Measurements from ENCODE around the gene MYLK.

The MYLK gene

DNA sequence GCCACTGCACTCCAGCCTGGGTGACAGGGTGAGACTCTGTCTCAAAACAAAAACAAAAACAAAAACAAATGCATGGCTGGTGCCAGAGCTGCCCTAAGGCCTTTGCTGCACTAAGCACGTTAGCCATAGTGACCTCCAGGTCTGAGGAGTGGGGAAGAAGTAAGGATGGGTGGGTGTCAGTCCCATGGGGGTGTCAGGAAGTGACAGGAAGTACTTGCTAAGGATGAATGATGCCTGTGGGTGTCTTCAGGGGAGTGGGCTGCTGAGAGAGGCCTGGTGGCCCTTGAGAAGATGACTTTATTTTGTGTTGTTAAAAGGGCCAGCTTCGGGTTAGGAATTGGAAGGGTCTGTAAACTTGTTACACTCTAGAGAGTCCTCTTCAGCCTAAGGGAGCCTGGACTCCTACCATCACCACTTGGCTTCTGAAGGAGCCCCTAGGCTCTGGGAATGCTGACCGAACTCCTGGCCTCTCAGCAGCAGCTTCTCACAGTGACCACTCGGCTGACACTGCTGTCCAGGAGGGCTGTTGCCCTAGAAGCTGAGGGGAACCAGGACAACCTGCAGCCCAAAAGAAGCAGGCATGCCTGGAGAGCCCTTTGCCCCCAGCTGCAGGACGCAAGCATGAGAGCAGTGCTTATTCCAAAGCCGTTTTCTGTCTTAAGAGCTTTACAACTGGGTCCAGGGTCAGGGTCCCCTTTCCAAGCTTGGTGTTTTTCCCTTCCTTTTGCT is 116.4 kb downstream of the MYLK start:
- DNase-seq, result no peak

DNA sequence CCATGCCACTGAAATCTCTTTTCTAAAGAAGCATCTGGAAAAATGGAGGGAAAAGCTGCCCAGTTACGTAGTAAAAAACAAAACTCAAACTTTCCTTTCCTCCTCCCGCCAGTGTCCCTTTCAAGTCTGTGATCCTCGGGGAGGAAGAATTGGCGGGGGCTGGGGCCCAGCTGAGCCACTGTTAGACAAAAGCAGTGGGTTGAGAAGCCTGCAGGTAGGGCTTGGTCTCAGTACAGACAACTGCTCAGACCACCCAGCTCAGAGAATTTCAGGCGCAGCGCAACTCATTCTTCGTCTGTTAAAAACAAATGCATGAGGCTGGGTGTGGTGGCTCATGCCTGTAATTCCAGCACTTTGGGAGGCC is 117.1 kb downstream of the MYLK start:
- no peak for DNase-seq

DNA sequence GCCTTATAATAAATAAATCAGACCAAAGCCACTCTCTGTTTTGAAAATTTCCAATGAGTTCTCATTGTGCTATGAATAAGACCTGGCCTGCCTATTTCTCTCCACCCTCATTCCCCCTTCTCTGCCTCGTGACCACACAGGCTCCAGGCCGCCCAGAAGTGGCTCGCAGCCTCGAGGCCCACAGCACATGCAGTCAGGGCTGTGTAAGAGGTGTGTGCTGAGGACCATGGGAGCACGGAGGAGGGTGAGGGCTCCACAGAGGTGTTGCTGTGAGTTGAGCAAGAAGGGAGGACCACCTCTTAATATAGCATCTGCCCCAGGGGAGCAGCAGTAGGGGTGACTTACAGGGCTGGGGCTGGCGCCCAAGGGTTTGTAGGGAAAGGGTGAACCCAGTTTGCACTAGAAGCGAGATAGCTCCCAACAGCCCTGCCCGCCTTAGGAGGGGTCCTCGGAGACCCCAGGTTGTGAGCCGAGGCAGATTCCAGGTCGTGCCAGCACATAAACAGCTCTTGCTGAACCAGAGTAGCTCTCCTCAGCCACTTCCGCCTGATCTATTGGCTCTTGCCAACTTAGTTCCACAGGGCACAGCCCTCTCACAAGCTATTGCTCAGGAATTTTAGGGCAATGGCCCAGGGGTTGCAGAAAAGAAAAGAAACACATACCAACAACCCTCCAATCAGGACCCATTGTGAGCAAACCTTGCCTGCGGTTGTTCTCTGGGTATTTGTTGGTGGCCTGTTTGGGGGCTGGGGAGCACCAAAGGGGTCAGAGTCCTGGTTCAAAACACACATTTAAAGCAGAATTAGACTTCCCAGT is 117.7 kb downstream of the MYLK start:
- DNase-seq, result no peak

DNA sequence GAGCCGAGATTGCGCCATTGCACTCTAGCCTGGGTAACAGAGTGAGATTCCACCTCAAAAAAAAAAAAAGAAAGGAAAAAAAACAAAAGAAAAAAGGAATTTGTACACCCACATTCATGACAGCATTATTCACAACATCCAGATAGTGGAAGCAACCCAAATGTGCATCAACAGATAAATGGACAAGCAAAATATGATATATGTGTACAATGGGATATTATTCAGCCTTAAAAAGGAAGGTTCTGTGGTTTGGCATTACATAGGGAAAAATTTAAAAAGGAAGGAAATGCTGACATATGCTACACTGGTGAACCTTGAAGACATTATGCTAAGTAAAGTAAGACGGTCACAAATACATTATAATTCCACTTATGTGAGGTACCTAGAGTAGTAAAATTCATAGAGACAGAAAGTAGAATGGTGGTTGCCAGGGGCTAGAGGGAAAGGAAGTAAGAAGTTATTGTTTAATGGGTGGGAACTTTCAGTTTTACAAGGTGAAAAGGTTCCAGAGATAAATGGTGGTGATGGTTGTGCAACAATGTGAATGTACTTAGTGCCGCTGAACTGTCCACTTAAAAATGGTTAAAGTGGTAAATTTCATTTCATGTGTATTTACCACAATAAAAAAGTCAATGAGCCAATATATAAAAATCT is 118.5 kb downstream of the MYLK start:
- no peak for DNase-seq

DNA sequence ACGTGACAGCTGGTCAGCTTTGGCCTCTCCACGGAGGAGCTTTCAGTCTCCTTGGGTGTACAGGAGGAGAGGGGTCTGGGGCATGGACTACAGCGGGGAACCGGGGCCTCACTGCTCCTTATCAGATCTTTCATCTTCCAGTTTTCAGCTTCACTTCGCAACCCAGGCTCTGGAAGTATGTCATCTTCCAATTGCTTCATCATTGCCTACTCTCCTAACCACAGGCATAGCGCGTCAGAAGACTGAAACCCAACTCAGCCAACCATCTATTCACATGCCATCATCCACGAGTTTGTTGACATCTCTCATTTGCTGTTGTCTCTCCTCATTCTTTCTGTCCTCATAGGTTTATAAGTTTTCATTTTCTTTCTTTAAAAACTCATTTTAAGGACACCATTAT is 119.5 kb downstream of the MYLK start:
- DNase-seq, result no peak

DNA sequence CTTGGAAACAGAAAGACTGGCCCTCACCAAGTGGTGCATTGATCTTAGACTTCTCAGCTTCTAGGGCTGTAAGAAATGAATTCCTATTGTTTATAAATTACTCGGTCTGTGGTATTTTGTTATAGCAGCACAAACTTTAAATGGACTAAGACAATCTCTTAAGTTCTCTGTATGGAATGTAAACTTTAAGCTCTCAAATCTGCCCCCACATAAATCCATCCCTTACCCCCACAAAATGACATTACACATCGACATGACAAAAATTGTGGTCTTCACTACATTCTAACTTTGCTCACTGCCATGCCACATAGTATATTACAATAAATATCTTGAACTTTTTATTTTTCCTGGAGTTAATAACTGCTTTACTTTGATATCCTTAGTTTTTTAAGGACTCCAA is 121.3 kb downstream of the MYLK start:
- no peak for DNase-seq

DNA sequence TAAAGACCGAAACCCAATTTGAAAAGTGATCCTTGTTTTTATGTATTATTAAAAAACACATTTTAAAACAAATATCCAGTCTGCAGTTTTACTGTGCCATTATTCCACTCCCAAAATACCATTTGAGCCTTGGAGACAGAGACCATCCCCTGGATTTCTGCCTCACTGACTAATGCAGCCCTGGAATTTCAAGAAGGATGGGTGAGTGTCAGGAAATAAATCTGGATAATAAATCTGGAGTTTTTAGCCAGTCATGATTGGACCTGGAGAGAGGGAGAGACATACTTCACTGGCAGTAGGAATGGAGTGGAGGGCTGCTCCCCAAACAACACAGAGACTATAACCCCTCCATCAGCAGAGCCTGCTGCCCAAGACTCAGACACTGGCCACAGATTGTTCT is 123.3 kb downstream of the MYLK start:
- DNase-seq, result no peak

DNA sequence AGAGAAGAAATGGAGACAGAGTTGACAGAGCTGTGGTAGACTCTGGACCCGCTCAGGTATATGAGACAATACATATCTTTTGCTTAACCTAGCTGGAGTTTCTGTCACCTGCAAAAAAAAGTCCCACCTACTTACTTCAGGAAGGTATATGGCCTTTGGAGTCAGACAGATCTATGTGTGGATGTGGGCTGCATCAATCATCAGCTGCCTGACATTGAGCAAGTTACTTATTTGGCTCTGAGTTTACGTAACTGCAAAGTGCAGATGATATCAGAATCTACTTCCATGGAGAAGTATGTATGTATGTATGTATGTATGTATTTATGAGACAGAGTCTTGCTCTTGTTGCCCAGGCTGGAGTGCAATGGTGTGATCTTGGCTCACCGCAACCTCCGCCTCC is 124.3 kb downstream of the MYLK start:
- DNase-seq, result no peak

DNA sequence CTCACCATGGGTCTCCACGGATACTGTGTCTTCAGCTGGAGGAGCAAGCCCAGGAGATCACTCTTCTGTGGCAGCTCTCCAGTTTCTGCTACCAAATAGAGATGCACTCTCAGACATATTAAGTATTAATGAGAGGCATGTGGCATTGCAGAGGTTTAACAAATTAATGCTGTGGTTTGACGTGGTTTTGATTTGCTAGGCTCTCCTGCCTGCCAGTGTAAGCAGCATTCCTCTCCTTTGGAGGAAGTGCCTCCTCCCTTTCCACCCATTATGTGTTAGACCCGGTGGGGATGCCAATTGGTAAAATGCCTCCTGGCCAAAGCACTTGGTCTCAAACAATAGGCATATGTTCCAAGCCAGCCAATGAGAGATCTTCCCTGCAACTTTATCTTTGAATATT is 124.8 kb downstream of the MYLK start:
- DNase-seq, result no peak

DNA sequence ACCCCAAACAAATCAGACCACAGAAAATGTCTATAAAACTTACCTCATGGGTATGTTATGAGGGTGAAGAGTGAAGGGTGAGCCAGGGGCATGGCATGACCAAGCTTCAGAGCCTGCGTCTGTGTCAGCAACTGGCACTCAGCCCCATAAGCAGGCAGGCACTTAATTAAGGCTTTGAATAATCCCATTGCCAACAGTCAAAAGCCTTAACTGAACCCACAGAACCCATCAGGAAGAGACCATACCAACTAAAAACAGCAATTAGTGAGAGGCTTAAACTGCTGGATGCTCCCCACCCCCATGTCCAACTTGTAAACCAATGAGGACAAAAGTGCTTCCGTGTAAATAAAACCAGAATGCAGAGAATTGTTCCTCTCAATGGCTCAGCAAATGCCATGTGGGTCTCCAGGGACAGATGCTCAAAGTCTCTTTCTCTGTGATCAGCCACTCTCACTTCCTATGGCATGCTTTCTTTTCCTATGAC is 126.0 kb downstream of the MYLK start:
- DNase-seq, result no peak

DNA sequence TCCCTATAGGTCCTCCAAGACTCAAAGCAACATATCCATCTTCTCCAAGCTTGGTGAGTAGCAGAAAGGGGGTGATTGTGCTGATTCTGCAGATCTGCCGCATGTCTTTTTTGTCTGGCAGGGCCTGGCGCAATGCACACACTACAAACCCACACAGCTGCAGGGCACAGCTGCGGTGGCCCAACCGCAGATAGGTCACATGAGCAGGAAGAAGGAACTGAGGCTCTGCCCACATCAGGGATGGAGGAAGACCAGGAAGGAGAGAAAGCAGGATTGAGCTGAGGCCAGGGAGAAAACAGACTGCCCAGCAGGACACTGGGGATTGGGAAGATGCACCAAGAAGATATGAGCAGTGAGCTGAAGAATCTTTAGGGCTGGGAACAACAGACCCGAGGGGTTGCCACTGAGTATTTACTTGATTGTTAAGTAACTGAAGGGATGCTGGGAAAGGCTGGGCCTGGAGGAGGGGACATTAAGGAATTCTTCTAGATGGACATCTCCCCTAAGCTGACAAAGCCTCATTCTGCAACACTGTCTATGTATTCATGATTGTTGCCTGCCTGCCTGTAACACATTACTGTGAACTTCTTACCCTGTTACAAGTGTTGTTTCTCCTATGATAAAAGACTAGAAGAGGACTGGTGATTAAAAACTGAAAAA is 126.7 kb downstream of the MYLK start:
- DNase-seq, result peak; percentile 14

DNA sequence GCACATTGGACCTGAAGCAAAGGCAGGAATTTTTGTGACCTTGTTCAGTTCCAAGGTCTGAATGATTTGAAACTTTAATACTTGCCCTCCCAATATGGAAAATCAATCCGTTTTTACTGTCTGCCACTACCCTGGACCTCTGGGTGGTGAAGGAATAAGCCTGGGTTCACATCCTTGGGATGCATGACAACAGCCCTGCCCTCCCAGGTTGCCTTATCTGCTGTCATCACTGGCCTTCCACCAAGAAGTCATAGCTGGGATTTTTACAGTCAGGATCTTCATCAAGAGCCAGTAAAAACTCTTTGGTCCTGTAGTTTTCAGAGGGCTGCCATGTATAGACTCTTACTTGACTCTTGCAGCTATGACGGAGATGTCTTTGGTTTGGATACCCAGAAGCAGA is 128.6 kb downstream of the MYLK start:
- DNase-seq, result no peak

DNA sequence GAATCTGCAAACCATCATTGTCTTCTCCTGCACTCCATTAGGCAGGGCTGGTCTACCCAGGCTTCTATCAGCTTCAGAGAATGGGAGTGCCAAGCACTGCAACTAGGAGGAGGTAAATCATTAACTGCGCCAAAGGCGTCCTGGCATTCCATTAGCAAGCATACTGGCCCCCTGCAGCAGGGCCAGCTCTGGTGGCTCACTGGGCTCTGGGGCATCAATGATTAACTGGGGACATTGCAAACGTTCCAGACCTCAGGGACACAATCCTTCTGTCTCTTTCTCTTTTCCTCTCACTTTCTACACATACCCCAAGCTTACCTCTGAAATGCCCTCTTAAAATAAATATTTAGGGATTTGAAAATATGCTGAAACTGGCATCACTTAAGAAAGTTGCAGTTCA is 129.0 kb downstream of the MYLK start:
- DNase-seq, result no peak

DNA sequence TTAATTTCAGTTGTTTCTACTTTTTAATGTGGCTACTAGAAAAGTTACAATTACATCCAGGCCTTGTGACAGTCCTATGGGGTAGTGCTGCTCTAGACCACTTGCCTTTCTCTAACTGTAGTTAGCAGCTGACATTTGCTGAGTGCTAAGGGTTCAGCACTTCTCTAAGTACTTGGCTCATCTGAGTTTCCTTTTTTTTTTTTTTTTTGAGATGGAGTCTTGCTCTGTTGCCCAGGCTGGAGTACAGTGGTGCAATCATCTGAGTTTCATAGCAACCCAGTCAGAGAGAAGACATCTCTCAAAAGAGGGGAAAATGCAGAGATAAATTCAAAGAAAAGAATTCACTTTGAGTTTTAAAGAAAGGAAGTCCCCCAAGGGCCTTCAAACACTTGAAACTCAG is 130.8 kb downstream of the MYLK start:
- DNase-seq, result no peak

DNA sequence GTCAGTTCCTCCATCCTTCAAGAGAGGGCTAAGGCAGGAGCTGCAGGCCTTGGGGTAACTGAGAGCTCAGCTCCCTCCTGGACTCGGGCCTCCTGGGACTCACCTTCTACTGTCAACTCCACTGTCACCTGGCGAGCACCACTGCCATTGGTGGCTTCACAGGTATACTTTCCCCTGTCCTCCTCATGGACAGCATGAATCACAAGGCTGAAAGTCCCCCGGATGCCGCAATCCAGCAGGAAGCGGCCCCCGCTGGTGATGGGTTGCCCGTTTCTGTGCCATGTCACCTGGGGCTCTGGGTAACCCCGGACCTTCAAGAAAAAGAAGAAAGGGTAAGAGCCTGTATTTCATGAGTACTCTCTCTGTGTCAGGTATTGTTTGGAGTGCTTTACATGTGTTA is 131.9 kb downstream of the MYLK start:
- DNase-seq, result no peak

DNA sequence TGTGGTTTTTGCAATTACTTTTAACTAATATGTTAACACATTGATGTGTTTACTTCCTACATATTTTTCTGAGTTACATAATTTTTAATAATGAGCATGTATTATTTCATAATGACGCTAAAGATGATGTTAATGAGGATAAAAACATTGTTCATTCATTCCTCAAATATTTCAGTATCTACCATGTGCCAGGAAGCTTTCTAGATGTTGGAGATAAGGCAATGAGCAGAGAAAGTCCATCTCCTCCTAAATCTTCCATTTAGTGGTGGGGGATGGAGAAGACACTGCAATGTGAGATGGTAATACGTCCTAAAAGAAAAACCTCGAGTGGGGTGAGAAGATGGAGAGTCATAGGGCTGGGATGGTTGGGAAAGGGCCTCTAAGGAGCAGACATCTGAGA is 132.7 kb downstream of the MYLK start:
- no peak for DNase-seq

DNA sequence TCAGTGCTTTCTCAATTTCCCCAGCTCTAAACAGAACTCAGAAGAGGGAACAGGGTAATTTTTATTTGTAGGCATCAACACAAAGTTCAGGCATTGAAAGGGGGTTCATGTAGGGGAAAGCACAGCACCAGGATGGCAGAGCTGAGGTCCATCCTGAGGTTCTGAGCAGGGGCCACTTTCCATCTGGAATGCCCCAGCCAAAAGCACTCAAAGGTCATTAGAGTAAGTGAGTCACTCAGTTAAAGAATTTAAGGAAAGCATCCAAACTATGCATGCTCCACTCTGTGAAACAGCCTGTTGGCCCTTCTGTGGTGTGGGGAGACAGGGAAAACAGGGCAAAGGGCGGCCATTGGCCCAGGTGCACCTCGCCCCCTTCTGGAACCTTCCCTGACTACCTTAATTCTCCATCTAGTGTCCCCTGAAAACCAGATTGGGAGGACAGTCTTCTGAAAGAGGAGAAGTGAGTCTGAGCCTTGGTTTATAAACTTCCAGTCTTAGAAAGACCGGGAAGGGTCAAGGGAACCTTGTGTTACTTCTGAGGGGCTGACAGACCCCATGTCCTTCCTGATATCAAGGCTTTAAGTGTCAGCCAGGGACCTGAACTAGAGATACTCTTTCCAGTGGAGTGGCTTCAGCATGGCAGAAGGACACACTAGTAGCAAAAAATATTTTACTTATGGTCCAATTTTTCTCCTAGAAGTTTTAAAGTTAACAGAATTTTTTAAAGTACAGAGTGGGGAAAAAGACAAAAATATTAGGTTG is 133.3 kb downstream of the MYLK start:
- DNase-seq, result no peak

DNA sequence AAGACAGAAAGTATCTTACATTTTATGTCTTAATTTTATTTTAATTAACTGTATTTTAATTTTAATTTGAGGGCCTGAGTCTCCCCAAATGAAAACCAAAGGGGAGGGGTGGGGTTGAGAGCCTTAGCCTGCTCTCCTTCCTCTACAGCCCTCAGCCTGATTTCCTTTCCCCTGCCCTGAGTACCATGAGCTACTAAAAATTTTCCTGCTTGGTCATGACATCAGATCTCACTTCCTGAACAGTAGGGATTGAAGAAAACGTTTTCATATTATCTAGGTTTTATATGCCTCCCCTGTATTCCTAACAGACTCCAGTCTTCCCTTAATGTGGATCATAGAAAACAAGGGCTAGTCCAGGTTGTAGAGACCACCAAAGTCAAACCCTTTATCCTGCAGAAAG is 133.9 kb downstream of the MYLK start:
- no peak for DNase-seq

DNA sequence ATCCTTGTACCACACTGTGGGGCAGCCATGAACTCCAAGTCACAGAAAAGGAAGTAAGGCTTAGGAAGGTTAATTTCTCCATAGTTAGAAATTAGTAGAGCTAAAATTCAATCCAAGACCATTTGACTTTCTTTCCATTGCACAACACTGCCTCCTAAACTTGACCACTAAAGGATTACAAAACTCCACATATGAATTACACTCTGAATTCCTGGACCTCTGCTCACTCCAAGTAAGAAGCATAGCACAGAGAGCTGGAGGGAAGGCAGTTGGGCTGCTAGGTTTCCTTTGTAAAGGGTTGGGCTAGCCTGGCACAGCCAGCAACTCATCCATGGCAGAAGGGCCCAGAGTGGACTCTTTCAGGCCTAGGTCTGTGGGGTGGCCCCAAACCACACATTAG is 134.4 kb downstream of the MYLK start:
- no peak for DNase-seq

DNA sequence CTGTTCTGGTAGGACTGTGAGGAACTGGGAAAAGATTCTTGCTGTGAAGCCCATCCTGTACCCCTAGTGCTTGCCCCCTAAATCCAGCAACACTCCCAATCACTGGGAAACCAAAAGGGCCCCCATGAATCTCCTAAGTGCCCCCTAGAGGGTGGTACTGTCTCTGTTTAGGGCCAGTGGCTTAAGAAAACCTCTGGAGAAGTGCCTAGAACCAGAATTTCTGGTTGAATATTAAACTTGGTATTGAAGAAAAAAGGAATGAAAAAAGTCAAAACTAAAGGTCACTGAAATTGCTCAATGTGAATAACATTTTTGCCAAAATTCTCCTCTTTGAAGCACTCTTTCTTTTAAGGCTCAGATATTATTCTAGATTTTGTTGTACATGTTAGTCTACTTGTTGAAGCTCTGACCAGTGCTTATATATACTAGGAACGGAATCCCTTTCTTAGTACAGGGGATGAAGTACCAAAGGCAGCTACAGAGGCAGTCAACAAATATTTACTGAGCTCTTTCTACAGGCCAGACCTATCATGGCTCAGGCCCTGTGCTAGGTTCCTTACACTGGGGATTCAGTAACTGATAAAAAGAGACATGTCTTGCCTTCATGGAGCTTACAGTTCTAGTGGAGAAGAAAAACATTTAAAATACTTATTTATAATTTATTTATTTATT is 138.8 kb downstream of the MYLK start:
- no peak for DNase-seq

DNA sequence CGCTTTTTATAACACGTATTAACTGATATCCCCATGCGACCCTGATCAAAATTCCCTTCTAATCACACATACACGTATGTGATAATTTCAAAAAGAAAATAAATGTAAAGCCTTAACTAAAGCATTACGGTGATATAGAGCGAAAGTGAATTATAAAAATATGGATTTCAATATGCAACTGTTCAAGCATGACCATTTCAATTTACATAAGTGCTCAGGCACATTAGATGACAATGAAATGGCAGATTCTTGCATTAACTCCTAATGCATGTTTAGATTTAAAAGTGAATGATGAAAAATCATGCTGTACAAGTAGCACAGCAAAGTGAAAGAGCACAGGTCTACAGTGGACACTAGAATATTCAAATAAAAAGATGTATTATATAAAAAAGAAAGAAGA is 140.1 kb downstream of the MYLK start:
- DNase-seq, result no peak

DNA sequence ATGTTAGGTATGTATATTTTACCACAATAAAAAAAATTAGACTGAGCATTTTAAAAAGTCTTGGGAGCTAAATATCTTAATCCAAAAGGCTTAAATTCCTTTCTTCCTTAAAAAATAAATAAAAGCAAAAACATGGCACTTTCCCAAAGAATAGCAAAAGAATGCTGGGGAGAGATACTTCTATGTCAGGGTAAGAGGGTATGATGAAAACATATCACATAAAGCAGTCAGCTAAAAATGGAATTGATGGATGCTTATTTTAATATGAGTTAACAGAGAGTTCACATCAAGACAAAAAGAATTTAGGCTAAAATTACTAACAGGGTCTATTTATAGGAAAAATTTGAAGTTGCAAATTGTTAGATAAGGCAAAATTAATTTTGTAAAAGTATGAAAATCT is 141.0 kb downstream of the MYLK start:
- DNase-seq, result no peak

All from CD4-positive, alpha-beta T cell treated with Interferon gamma for 1 hour (primary cell).